Suprapubic skin (tissue), 3 donors: ENCODE data around the gene SLC35C1.

Source experiments
- CTCF ChIP-seq, 2 donors: fragments of 200-600 bp in 1 of 2; fragments of 450-650 bp in 1 of 2; sonication (generic) in 1 of 2; IDR thresholded peaks; one replicate each; pipeline ENCODE4 v1.5.1; 2016 to 2019; ENCODE audit warnings: antibody characterized with exemption in 2 of 2, mild to moderate bottlenecking in 1 of 2, moderate library complexity in 1 of 2
- EP300 ChIP-seq: sonication (generic); formaldehyde crosslinking; IDR thresholded peaks from one replicate; pipeline ENCODE4 v1.6.1; 2017; ENCODE audit warnings: antibody characterized with exemption
- POLR2A ChIP-seq, 2 donors: fragments of 450-650 bp; IDR thresholded peaks; one replicate each; pipeline ENCODE4 v1.6.1; 2017; ENCODE audit warnings: antibody characterized with exemption in 2 of 2, mild to moderate bottlenecking in 2 of 2, moderate library complexity in 2 of 2

DNA sequence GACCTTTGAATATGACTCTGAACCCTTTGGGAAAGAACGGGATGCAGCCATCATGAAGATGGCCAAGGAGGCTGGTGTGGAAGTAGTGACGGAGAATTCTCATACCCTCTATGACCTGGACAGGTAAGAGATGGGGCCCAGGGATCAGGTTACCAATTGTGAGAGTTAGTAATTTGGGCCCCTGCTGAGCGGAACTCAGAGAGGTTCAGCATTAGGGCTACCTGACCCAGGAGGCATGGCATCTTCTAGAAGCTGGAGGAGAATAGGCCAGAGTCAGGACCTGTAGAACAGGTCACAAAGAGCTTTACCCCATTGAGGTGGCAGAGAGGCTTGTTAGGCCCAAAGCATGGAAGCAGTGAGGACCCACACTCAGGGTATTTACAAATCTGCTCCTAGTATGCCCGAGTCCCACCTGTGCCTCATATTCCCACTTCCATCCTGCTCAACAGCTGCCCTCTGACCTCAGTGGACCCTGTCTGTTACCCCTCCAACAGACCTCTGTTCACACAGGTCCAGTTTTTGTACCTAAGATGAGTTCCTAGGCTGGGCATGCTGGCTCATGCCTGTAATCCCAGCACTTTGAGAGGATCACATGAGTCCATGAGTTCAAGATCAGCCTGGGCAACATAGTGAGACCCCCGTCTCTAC, 53.9 kb downstream of the SLC35C1 start:
- no peak for TF ChIP-seq CTCF (IDR thresholded peaks at IDR 0.05)
- no peak for TF ChIP-seq EP300
- no peak for TF ChIP-seq POLR2A (IDR thresholded peaks at IDR 0.05)
